Gastroesophageal sphincter (tissue), 3 donors: Measurements from ENCODE around the gene CPEB2.

Source experiments
- CTCF ChIP-seq, 4 experiments: fragments of 200-600 bp in 2 of 4; fragments of 450-650 bp in 2 of 4; sonication (generic) in 1 of 4; IDR thresholded peaks; one replicate each; pipeline ENCODE4 v1.5.1; 2017 to 2019; ENCODE audit warnings: antibody characterized with exemption in 4 of 4, mild to moderate bottlenecking in 2 of 4, moderate library complexity in 2 of 4
- POLR2AphosphoS5 ChIP-seq: sonication (generic); formaldehyde crosslinking; IDR thresholded peaks from one replicate; pipeline ENCODE4 v1.6.1; 2017; ENCODE audit warnings: antibody characterized with exemption

GRCh38 chr4:15068298-15068697 is 66.0 kb downstream of the CPEB2 start:
- TF ChIP-seq CTCF (IDR thresholded peaks at IDR 0.05): no peak
- no peak for TF ChIP-seq POLR2AphosphoS5
